Tibial nerve (tissue), 4 donors: Measurements from ENCODE around the gene BTBD19. TPM values are rescaled to one million over a fixed set of nuclear protein-coding genes. Genes with fewer than 3 reads are reported as not detected.
A peak's percentile ranks its signal among the peaks of the same experiment; 100 is the strongest.
"Not testable (repeated sequence)": the region's sequence is repeated elsewhere in the genome, so short reads cannot be mapped to it uniquely, and the experiment has no call there.

Experiments
- DNase-seq, 2 donors: peaks; one replicate each; pipeline ENCODE4 v3.0.0-alpha.2; 2019; ENCODE audit warnings: low spot score in 2 of 2
- H3K27ac ChIP-seq, 4 donors: fragments of 200-600 bp; sonication (generic) in 3 of 4; one replicate each; pipeline ENCODE4 v1.5.1; 2017 to 2019; ENCODE audit warnings: mild to moderate bottlenecking in 1 of 4
- H3K27me3 ChIP-seq, 2 donors: fragments of 200-600 bp; sonication (generic) in 1 of 2; one replicate each; pipeline versions ENCODE4 v1.5.1 to v1.6.0; 2017 to 2019
- H3K36me3 ChIP-seq, 3 donors: fragments of 200-600 bp; sonication (generic); one replicate each; pipeline ENCODE4 v1.5.1; 2018 to 2019
- H3K4me1 ChIP-seq, 4 donors: fragments of 200-600 bp; sonication (generic) in 3 of 4; one replicate each; pipeline ENCODE4 v1.5.1; 2017 to 2019
- H3K4me3 ChIP-seq, 4 donors: fragments of 200-600 bp; sonication (generic) in 3 of 4; one replicate each; pipeline ENCODE4 v1.5.1; 2017 to 2019; ENCODE audit warnings: mild to moderate bottlenecking in 1 of 4, moderate library complexity in 1 of 4
- H3K9me3 ChIP-seq, 4 donors: fragments of 200-600 bp; sonication (generic) in 3 of 4; one replicate each; pipeline ENCODE4 v1.5.1; 2017 to 2019
- EP300 ChIP-seq, 2 donors: sonication (generic); formaldehyde crosslinking; IDR thresholded peaks; one replicate each; pipeline ENCODE4 v1.6.1; 2017; ENCODE audit warnings: antibody characterized with exemption in 2 of 2, mild to moderate bottlenecking in 1 of 2
- POLR2A ChIP-seq, 2 donors: fragments of 450-650 bp; IDR thresholded peaks; one replicate each; pipeline ENCODE4 v1.6.1; 2017; ENCODE audit warnings: antibody characterized with exemption in 2 of 2, mild to moderate bottlenecking in 2 of 2, moderate library complexity in 2 of 2
- WGBS, 2 donors: methylation state at CpG; one replicate each; pipeline ENCODE4 v1.1.5; 2018; 5-methylcytosine and 5-hydroxymethylcytosine counted together
- total RNA-seq, 4 donors: library from RNA; depleted of rRNA; stranded (reverse); fragments of >200 nt; gene quantifications; one replicate each; pipeline ENCODE4 v1.1.0, GENCODE V29; 2016
- TF ChIP-seq, protein P1 (sequence below), 5 experiments: fragments of 200-600 bp in 3 of 5; fragments of 450-650 bp in 2 of 5; sonication (generic) in 3 of 5; IDR thresholded peaks; one replicate each; pipeline ENCODE4 v1.5.1; 2016 to 2019; ENCODE audit warnings: antibody characterized with exemption in 5 of 5, mild to moderate bottlenecking in 3 of 5, moderate library complexity in 2 of 5

Gene BTBD19
- total RNA-seq, 4 donors from 2014 or later = 14.9 to 50.0 (median 25.5) TPM

DNA sequence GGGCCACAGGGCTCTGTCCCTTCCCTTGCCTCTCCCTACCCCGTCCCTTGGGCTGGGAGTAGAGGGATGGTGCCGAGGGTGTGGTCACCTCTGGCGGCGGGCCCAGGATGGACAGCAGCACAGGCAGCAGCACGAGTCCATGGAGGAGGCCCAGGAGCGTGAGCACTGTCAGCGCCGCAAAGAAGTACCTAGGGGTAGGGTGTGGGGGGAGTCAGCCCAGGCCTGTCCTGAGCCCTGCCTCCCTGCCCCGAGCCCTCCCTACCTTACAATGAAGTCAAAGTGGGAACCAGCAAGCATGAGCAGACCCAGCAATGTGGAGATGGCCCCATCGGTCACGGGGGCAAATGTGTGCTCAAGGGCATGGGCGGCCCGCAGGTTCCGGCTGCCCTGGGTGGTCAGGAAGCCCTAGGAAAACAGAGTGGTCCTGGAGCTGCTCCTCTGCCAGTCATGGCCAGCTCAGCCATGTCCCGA lies 14.7 kb downstream of the BTBD19 start:
- Histone ChIP-seq H3K4me3 (no peak overlapping the region), H3K36me3 (peaks cover 0 to 23% (median 0%) of the 10 kb centered on the region in 3 donors), H3K27ac (peak overlapping the region in 3 of 4 donors; percentile 10 to 96 (median 38)), H3K9me3 (no peaks in the 10 kb centered on the region), H3K27me3 (no peaks in the 10 kb centered on the region), H3K4me1 (peaks cover 0 to 78% (median 21%) of the 10 kb centered on the region in 4 donors)
- no peak for DNase-seq
- 64 to 77% methylated on average over 13 to 15 of the region's 15 CpGs for WGBS, 2 donors
- TF ChIP-seq, protein P1, sequence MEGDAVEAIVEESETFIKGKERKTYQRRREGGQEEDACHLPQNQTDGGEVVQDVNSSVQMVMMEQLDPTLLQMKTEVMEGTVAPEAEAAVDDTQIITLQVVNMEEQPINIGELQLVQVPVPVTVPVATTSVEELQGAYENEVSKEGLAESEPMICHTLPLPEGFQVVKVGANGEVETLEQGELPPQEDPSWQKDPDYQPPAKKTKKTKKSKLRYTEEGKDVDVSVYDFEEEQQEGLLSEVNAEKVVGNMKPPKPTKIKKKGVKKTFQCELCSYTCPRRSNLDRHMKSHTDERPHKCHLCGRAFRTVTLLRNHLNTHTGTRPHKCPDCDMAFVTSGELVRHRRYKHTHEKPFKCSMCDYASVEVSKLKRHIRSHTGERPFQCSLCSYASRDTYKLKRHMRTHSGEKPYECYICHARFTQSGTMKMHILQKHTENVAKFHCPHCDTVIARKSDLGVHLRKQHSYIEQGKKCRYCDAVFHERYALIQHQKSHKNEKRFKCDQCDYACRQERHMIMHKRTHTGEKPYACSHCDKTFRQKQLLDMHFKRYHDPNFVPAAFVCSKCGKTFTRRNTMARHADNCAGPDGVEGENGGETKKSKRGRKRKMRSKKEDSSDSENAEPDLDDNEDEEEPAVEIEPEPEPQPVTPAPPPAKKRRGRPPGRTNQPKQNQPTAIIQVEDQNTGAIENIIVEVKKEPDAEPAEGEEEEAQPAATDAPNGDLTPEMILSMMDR (IDR thresholded peaks at IDR 0.05) = no peak
- no peak for TF ChIP-seq EP300 (IDR thresholded peaks at IDR 0.05)
- TF ChIP-seq POLR2A (IDR thresholded peaks at IDR 0.05) = no peak

DNA sequence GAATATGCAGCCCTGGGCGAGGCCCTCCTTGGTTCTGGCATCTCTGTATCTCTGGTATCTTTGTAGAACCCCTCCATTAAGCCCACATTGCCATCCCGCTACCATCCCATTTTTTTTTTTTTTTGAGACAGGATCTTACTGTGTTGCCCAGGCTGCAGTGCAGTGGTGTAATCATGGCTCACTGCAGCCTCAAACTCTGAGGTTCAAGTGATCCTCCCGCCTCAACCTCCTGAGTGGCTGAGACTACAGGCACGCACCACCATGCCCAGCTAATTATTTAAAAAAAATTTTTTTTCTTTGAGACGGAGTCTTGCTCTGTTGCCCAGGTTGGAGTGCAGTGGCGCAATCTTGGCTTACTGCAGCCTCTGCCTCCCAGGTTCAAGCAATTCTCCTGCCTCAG lies 16.1 kb downstream of the BTBD19 start:
- DNase-seq, H3K4me3 ChIP-seq, H3K27me3 ChIP-seq, H3K9me3 ChIP-seq, H3K27ac ChIP-seq: not testable (repeated sequence)
- Histone ChIP-seq H3K36me3 (peaks cover 0 to 34% (median 0%) of the 10 kb centered on the region in 3 donors), H3K4me1 (peaks cover 0 to 64% (median 18%) of the 10 kb centered on the region in 4 donors)
- 89 to 94% methylated on average over 6 of the region's 6 CpGs for WGBS, 2 donors

DNA sequence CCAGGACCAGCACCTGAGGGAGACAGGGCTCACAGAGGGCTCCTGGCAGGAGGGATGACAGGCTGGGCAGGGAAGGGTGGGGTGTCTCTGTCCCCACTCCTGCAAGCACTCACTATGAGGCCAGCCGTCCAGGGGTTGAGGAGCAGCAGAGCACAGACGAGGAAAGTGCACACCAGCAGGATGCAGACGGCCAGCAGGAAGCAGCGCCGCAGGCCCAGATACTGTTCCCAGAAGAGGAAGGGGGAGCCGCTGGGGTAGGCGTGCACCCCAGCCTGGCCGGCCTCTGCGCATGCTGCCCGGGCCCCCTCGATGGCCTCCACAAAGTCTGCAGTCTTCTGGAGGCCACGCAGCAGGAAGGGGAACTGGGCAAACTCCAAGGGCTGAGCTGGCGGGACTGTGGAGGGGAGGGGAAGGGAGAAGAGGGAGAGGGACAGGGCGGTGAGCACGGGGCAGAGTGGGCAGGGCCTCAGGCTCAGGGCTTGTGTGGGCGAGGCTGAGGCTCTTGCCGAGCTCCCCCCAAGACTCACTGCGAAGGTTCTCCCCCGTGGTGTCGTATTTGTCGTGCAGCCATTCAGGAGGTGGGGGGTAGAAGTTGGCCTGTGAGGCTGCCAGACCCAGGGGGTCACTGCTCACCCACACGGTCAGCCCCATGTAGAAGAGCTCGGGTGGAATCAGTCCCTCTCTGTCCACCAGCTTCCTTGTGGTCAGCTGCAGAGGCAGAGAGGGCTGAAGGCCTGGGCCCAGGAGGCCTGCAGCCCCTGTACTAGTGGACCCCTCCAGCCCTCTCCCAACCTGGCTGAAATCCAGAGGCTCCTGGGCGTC lies 18.3 kb downstream of the BTBD19 start:
- no peaks in the 10 kb centered on the region for H3K9me3 ChIP-seq
- DNase-seq = peak in 1 of 2 donors; percentile 61
- H3K27me3 ChIP-seq = no peaks in the 10 kb centered on the region
- peaks cover 0 to 42% (median 0%) of the 10 kb centered on the region in 3 donors for H3K36me3 ChIP-seq
- peak overlapping the region in 3 of 4 donors; percentile 22 to 80 (median 79) for H3K27ac ChIP-seq
- peak overlapping the region in 1 of 4 donors; percentile 20 for H3K4me3 ChIP-seq
- H3K4me1 ChIP-seq = peaks cover 0 to 54% (median 6%) of the 10 kb centered on the region in 4 donors
- peak in 1 of 2 donors; percentile 59 for TF ChIP-seq EP300 (IDR thresholded peaks at IDR 0.05)
- TF ChIP-seq, protein P1 (IDR thresholded peaks at IDR 0.05) = no peak
- 28 to 34% methylated on average over 17 to 24 of the region's 24 CpGs for WGBS, 2 donors

DNA sequence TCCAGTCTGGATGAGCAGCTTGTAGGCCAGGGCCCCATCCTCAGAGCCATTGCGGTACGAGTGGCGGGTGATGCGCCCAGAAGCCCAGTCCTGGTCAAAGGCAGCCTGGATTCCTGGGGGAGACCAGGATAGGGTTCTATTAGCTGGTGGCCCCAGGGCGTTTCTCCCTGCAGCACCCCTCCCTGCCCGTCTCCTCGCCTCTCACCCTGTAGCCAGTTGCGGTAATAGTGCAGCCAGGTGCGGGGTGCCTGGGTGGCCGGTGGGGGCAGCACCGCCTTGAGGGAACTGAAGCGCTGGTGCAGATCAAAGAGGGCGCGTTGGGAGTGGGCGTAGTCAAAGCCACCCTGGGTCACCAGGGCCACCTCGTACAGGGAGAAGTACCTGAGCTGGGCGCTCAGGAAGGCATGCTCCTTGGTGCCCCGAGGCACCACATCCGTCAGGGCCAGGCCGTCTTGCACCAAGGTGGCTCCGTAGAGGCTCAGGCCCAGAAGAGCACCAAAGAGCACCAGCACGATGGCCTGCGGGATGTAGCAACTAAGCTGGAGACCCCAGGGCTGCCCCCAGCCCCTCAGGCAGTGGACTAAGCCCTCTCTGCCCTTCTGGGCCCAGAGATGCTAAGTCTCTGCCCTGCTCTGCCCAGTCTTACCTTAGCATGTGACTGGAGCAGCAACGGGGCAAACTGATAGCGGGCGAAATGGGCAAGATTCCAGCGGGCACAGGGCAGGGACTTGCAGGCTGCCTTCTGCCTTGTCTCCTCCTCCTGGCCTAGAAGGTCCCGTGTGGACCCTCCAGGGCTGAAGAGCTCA lies 19.1 kb downstream of the BTBD19 start:
- 83 to 87% methylated on average over 27 to 28 of the region's 28 CpGs for WGBS, 2 donors
- peak overlapping the region in 2 of 4 donors; percentile 79 to 80 for H3K27ac ChIP-seq

More for the DNA sequence above, 19.1 kb downstream of the BTBD19 start:
- no peaks in the 10 kb centered on the region for H3K27me3 ChIP-seq
- H3K4me1 ChIP-seq = peaks cover 0 to 60% (median 6%) of the 10 kb centered on the region in 4 donors
- H3K9me3 ChIP-seq = no peaks in the 10 kb centered on the region
- H3K4me3 ChIP-seq = no peak overlapping the region
- TF ChIP-seq POLR2A (IDR thresholded peaks at IDR 0.05) (no peak), EP300 (IDR thresholded peaks at IDR 0.05) (no peak)
- TF ChIP-seq, protein P1 (IDR thresholded peaks at IDR 0.05) = no peak
- H3K36me3 ChIP-seq = peaks cover 0 to 36% (median 0%) of the 10 kb centered on the region in 3 donors
- no peak for DNase-seq
